GM12891 (cell line): Measurements from ENCODE around the gene WDR54.

ENCODE experiments used
- POLR2A ChIP-seq: IDR thresholded peaks from 2 replicates; pipeline ENCODE4 v1.6.1; 2011; ENCODE audit warnings: low read depth, low read length, control low read depth
- POLR2AphosphoS5 ChIP-seq: IDR thresholded peaks from 2 replicates; pipeline ENCODE4 v1.6.1; 2011; ENCODE audit warnings: low read depth, low read length, control low read depth

DNA sequence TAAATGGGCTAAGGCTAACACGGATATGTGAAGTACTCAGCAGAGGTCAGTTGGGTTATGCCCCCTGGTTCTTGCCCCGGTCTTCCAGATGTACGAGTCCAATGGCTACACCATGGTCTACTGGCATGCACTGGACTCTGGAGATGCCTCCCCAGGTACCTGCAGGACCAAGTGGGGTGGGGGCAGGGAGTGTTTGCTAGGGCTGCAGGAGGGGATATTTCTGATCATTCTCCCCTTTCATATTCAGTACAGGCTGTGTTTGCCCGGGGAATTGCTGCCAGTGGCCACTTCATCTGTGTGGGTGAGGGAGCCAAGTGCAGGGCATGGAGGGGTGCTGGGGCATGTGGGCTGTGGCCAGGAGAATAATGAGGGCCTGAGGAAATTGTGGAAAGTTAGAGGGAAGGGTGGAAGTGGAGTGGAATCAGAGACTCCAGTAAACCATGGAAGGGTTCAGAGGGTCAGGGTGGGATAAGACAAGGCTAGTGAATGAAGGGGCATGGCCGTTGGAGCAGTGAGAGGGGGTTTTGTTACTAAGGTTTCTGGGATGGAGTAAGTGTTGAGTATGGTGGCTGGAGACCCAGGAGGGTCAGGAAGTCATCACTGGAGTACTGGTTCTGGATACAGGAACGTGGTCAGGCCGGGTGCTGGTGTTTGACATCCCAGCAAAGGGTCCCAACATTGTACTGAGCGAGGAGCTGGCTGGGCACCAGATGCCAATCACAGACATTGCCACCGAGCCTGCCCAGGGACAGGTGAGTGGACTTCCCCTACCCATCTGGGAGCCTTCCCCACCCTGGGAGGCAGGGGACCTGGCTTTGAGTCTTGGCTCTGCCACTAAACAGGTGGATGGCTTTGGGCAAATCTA lies 1.9 kb downstream of the WDR54 start:
- no peak for TF ChIP-seq POLR2A
- no peak for TF ChIP-seq POLR2AphosphoS5
